Measurements from ENCODE around the gene TEX261.
"Not testable (repeated sequence)": the region's sequence is repeated elsewhere in the genome, so short reads cannot be mapped to it uniquely, and the experiment has no call there.

GRCh38 chr2:71023553-71024243 is 29.0 kb upstream of the TEX261 start:
- peak; percentile 20 for TF ChIP-seq CTCF (IDR thresholded peaks at IDR 0.05; ENCODE audit: insufficient read depth, low read length, poor library complexity, severe bottlenecking)
- TF ChIP-seq EZH2phosphoT487 (conservative IDR thresholded peaks at IDR 0.05; ENCODE audit: low read length): not testable (repeated sequence)
